ENCODE results near the gene PRDM15. TPM values are rescaled to one million over a fixed set of nuclear protein-coding genes. Genes with fewer than 3 reads are reported as not detected.

Gene PRDM15
- polyA plus RNA-seq, 1 donor (not counting 4 experiments of a cell fraction or from before 2014, with no cell fraction given): 5.2 TPM

DNA sequence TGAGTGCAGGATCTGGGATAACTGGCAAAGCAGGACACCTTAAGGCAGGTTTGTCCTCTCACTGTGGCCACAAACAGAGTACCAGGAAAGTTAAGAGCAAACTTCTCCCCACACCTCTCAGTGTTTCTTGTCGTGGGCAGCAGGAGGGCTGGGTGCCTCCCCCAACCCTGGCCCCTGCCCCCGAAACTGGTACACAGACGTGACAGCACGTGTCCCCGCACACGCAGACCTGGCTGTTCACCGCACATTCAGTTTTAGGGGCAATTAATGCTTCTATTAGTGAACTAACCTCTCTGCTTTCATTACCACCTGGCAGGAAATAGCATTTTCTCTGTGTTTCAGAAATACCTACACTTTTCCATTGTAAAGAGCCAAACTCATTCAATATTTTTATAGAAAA lies 79.4 kb downstream of the PRDM15 start:
- Histone ChIP-seq H3K4me1 (ENCODE audit: control insufficient read depth, extremely low read depth, insufficient read depth, low read length) (no peaks in the 10 kb centered on the region), H3K36me3 (ENCODE audit: control insufficient read depth in 2 of 2, extremely low read depth in 1 of 2, insufficient read depth in 2 of 2, low read length in 2 of 2) (peaks cover 7 to 10% of the 10 kb centered on the region in 2 experiments), H4K20me1 (ENCODE audit: control insufficient read depth, extremely low read depth, insufficient read depth, low read length) (no peaks in the 10 kb centered on the region), H3K27me3 (ENCODE audit: control insufficient read depth, extremely low read depth, insufficient read depth, low read length) (no peaks in the 10 kb centered on the region), H3K27ac (ENCODE audit: control insufficient read depth, insufficient read depth, low read length) (no peak overlapping the region), H2AFZ (ENCODE audit: control insufficient read depth, low read length) (no peak overlapping the region), H3K4me3 (ENCODE audit: control insufficient read depth in 2 of 3, extremely low read depth in 1 of 3, insufficient read depth in 2 of 3, low read depth in 1 of 3, low read length in 3 of 3) (no peak overlapping the region), H3K9me1 (ENCODE audit: control insufficient read depth, extremely low read depth, insufficient read depth, low read length) (no peaks in the 10 kb centered on the region), H3K4me2 (ENCODE audit: control insufficient read depth, extremely low read depth, insufficient read depth, low read depth, low read length) (no peak overlapping the region), H3K9ac (ENCODE audit: control insufficient read depth, extremely low read depth, insufficient read depth, low read length) (no peak overlapping the region), H3K9me3 (ENCODE audit: control insufficient read depth, low read depth, low read length) (no peaks in the 10 kb centered on the region), H3K79me2 (ENCODE audit: control insufficient read depth, insufficient read depth, low read length) (no peaks in the 10 kb centered on the region)
- FAIRE-seq (no peak), DNase-seq (ENCODE audit: low read depth, low spot score) (no peak)
- TF ChIP-seq CTCF (optimal IDR thresholded peaks at IDR 0.05 in 1 of 3, IDR thresholded peaks at IDR 0.05 in 1 of 3, conservative IDR thresholded peaks at IDR 0.05 in 1 of 3; ENCODE audit: extremely low read depth in 1 of 3, insufficient read depth in 2 of 3, low read length in 3 of 3): no peak
- TF ChIP-seq EZH2 (IDR thresholded peaks at IDR 0.05; ENCODE audit: low read length): no peak
- dilution Hi-C loops (cut with MboI; ENCODE audit: extremely low pct_ligation_motif_present, low sequenced_read_pairs): no loop called here

DNA sequence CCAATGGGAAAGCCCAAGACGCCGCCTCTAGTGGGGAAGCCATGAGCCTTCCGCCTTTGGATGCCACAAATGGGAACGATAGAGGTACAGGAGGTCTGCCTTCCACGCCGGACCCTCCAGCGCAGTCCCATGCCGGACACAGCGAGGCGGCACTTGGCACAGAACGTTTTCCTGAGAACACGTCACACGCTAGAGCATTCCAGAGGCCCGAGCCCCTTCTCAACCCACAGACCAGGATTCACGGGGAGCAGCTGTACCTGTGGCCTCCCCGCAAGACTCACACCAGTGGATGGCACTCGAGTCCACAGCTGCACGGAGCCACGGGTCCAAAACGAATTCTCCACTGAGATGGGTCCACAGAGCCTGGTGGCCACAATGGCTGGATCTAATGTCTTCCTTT lies 80.8 kb downstream of the PRDM15 start:
- Histone ChIP-seq H3K27ac (ENCODE audit: control insufficient read depth, insufficient read depth, low read length) (no peak overlapping the region), H3K4me3 (ENCODE audit: control insufficient read depth in 2 of 3, extremely low read depth in 1 of 3, insufficient read depth in 2 of 3, low read depth in 1 of 3, low read length in 3 of 3) (no peak overlapping the region), H3K9me3 (ENCODE audit: control insufficient read depth, low read depth, low read length) (no peaks in the 10 kb centered on the region), H3K36me3 (ENCODE audit: control insufficient read depth in 2 of 2, extremely low read depth in 1 of 2, insufficient read depth in 2 of 2, low read length in 2 of 2) (peaks cover 4 to 9% of the 10 kb centered on the region in 2 experiments), H3K79me2 (ENCODE audit: control insufficient read depth, insufficient read depth, low read length) (no peaks in the 10 kb centered on the region), H3K4me1 (ENCODE audit: control insufficient read depth, extremely low read depth, insufficient read depth, low read length) (no peaks in the 10 kb centered on the region), H2AFZ (ENCODE audit: control insufficient read depth, low read length) (no peak overlapping the region), H3K27me3 (ENCODE audit: control insufficient read depth, extremely low read depth, insufficient read depth, low read length) (no peaks in the 10 kb centered on the region), H3K4me2 (ENCODE audit: control insufficient read depth, extremely low read depth, insufficient read depth, low read depth, low read length) (no peak overlapping the region), H4K20me1 (ENCODE audit: control insufficient read depth, extremely low read depth, insufficient read depth, low read length) (no peaks in the 10 kb centered on the region), H3K9ac (ENCODE audit: control insufficient read depth, extremely low read depth, insufficient read depth, low read length) (no peak overlapping the region), H3K9me1 (ENCODE audit: control insufficient read depth, extremely low read depth, insufficient read depth, low read length) (no peaks in the 10 kb centered on the region)
- no peak for FAIRE-seq
- TF ChIP-seq EZH2 (IDR thresholded peaks at IDR 0.05; ENCODE audit: low read length) (no peak), CTCF (optimal IDR thresholded peaks at IDR 0.05 in 1 of 3, IDR thresholded peaks at IDR 0.05 in 1 of 3, conservative IDR thresholded peaks at IDR 0.05 in 1 of 3; ENCODE audit: extremely low read depth in 1 of 3, insufficient read depth in 2 of 3, low read length in 3 of 3) (no peak)
- DNase-seq (ENCODE audit: low read depth, low spot score): no peak
- dilution Hi-C loops (cut with MboI; ENCODE audit: extremely low pct_ligation_motif_present, low sequenced_read_pairs): no loop called here
